Spleen (tissue), 7 donors: ENCODE measurements around the gene MAP1LC3B.

Experiments used
- POLR2A ChIP-seq, 3 donors: fragments of 450-650 bp; IDR thresholded peaks; one replicate each; pipeline ENCODE4 v1.5.1; 2017; ENCODE audit warnings: antibody characterized with exemption in 3 of 3, mild to moderate bottlenecking in 1 of 3
- TF ChIP-seq, protein P1 (sequence below), 11 experiments: fragments of 200-600 bp in 7 of 11; fragments of 450-650 bp in 4 of 11; sonication (generic) in 4 of 11; IDR thresholded peaks in 8 of 11; conservative IDR thresholded peaks in 3 of 11; 1 replicate in 7 of 11; 2 replicates in 4 of 11; pipeline versions ENCODE4 v1.4.0 to v1.8.0; 2016 to 2021; ENCODE audit warnings: antibody characterized with exemption in 11 of 11, inconsistent platforms in 4 of 11, mild to moderate bottlenecking in 1 of 11
- donor health status: DM: no; HTN: no; CAD: no; lungs with moderate emphysema.
- donor health status: DM: no; HTN: no; CAD: no.
- donor health status: DM: no; HTN: no; CAD: no.

DNA sequence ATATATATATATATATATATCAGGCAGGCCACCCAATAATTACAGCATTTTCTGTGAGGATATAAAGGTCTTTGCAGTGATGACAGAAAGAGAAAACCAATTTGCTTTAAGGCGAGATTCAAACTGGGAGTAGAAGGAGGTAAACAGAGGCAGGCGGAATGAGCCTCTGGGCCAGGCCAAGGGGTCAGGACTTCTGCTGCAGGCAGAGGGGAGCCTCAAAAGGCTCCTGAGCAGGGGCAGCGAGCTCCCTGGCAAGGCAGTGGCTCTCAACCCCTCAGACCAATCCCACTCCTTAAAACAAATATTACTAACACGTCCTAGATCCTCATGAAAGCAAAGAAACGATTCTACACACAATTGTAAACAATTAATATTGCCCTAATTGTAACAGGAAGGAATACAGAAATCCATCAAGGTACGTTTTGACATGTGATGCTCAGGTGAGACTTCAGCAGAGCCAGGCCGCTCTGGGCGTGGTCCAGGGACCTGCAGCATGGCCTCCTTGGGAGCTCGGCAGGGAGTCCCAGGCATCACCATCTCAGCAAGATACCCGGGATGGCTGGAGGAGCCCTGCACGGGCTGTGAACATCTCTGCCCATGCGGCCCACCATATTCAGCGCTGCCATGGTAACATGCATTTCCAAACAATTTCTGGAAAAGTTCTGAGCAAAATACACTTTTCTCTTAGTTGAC is 27.0 kb upstream of the MAP1LC3B start:
- TF ChIP-seq, protein P1, sequence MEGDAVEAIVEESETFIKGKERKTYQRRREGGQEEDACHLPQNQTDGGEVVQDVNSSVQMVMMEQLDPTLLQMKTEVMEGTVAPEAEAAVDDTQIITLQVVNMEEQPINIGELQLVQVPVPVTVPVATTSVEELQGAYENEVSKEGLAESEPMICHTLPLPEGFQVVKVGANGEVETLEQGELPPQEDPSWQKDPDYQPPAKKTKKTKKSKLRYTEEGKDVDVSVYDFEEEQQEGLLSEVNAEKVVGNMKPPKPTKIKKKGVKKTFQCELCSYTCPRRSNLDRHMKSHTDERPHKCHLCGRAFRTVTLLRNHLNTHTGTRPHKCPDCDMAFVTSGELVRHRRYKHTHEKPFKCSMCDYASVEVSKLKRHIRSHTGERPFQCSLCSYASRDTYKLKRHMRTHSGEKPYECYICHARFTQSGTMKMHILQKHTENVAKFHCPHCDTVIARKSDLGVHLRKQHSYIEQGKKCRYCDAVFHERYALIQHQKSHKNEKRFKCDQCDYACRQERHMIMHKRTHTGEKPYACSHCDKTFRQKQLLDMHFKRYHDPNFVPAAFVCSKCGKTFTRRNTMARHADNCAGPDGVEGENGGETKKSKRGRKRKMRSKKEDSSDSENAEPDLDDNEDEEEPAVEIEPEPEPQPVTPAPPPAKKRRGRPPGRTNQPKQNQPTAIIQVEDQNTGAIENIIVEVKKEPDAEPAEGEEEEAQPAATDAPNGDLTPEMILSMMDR (IDR thresholded peaks at IDR 0.05 in 8 of 11, conservative IDR thresholded peaks at IDR 0.05 in 3 of 11): no peak
- no peak for TF ChIP-seq POLR2A (IDR thresholded peaks at IDR 0.05)
